Measurements from ENCODE around the gene EXOC6.

Gene EXOC6

GRCh38 chr10:93030409-93030808 is 182.1 kb downstream of the EXOC6 start:
- TF ChIP-seq POLR2AphosphoS5 (IDR thresholded peaks at IDR 0.05; ENCODE audit: low read depth) (no peak), GABPA (IDR thresholded peaks at IDR 0.05; ENCODE audit: low read depth) (no peak), SPI1 (IDR thresholded peaks at IDR 0.05; ENCODE audit: borderline replicate concordance, low read depth) (no peak), CTCF (IDR thresholded peaks at IDR 0.05; ENCODE audit: insufficient read depth, low read length) (no peak), REST (IDR thresholded peaks at IDR 0.05; ENCODE audit: insufficient replicate concordance, low read depth) (no peak)
- DNase-seq (ENCODE audit: low read depth in 1 of 2, low spot score in 1 of 2): no peak
- Histone ChIP-seq H3K27me3 (ENCODE audit: insufficient read depth, poor library complexity, severe bottlenecking) (no peaks in the 10 kb centered on the region), H3K27ac (replicated peaks) (no peak overlapping the region), H3K4me3 (replicated peaks; ENCODE audit: insufficient read depth, low read length) (no peak overlapping the region)

- Histone ChIP-seq H3K27ac (replicated peaks) (no peak overlapping the region), H3K27me3 (ENCODE audit: insufficient read depth, poor library complexity, severe bottlenecking) (no peaks in the 10 kb centered on the region), H3K4me3 (replicated peaks; ENCODE audit: insufficient read depth, low read length) (no peak overlapping the region)
- TF ChIP-seq POLR2AphosphoS5 (IDR thresholded peaks at IDR 0.05; ENCODE audit: low read depth) (no peak), CTCF (IDR thresholded peaks at IDR 0.05; ENCODE audit: insufficient read depth, low read length) (no peak), GABPA (IDR thresholded peaks at IDR 0.05; ENCODE audit: low read depth) (no peak), REST (IDR thresholded peaks at IDR 0.05; ENCODE audit: insufficient replicate concordance, low read depth) (no peak), SPI1 (IDR thresholded peaks at IDR 0.05; ENCODE audit: borderline replicate concordance, low read depth) (no peak)
- DNase-seq (ENCODE audit: low read depth in 1 of 2, low spot score in 1 of 2): no peak
These were observed 183.9 kb downstream of the EXOC6 start for GRCh38 chr10:93032105-93032808.

- H3K27ac ChIP-seq (replicated peaks): no peak overlapping the region
- no peak overlapping the region for H3K4me3 ChIP-seq (replicated peaks; ENCODE audit: insufficient read depth, low read length)
- no peak for DNase-seq (ENCODE audit: low read depth in 1 of 2, low spot score in 1 of 2)
- no peaks in the 10 kb centered on the region for H3K27me3 ChIP-seq (ENCODE audit: insufficient read depth, poor library complexity, severe bottlenecking)
- TF ChIP-seq CTCF (IDR thresholded peaks at IDR 0.05; ENCODE audit: insufficient read depth, low read length): no peak
These were observed 184.5 kb downstream of the EXOC6 start for GRCh38 chr10:93032809-93033137.

GRCh38 chr10:93034426-93034825 is 186.1 kb downstream of the EXOC6 start:
- TF ChIP-seq SPI1 (IDR thresholded peaks at IDR 0.05; ENCODE audit: borderline replicate concordance, low read depth) (no peak), CTCF (IDR thresholded peaks at IDR 0.05; ENCODE audit: insufficient read depth, low read length) (no peak), REST (IDR thresholded peaks at IDR 0.05; ENCODE audit: insufficient replicate concordance, low read depth) (no peak), POLR2AphosphoS5 (IDR thresholded peaks at IDR 0.05; ENCODE audit: low read depth) (no peak), GABPA (IDR thresholded peaks at IDR 0.05; ENCODE audit: low read depth) (no peak)
- Histone ChIP-seq H3K27ac (replicated peaks) (no peak overlapping the region), H3K4me3 (replicated peaks; ENCODE audit: insufficient read depth, low read length) (no peak overlapping the region), H3K27me3 (ENCODE audit: insufficient read depth, poor library complexity, severe bottlenecking) (no peaks in the 10 kb centered on the region)
- DNase-seq (ENCODE audit: low read depth in 1 of 2, low spot score in 1 of 2): no peak

All from HL-60 (cell line).